Tibial artery (tissue), 4 donors: ENCODE results near the gene RIN3.

Source experiments
- DNase-seq, 2 donors: peaks; one replicate each; pipeline ENCODE4 v3.0.0-alpha.2; 2019
- H3K27ac ChIP-seq, 2 donors: fragments of 200-600 bp; sonication (generic) in 1 of 2; 1 replicate in 1 of 2; 2 replicates in 1 of 2; pipeline ENCODE4 v1.5.1; 2018 to 2019; ENCODE audit warnings: mild to moderate bottlenecking in 1 of 2
- H3K27me3 ChIP-seq, 2 donors: fragments of 200-600 bp; sonication (generic) in 1 of 2; one replicate each; pipeline versions ENCODE4 v1.5.1 to v1.6.0; 2016 to 2019
- H3K36me3 ChIP-seq, 3 donors: fragments of 200-600 bp; sonication (generic) in 2 of 3; one replicate each; pipeline ENCODE4 v1.5.1; 2016 to 2019; ENCODE audit warnings: mild to moderate bottlenecking in 2 of 3
- H3K4me1 ChIP-seq, 4 donors: fragments of 200-600 bp; sonication (generic) in 2 of 4; 1 replicate in 3 of 4; 2 replicates in 1 of 4; pipeline ENCODE4 v1.5.1; 2016 to 2019
- H3K4me3 ChIP-seq, 2 donors: fragments of 200-600 bp; sonication (generic) in 1 of 2; 1 replicate in 1 of 2; 2 replicates in 1 of 2; pipeline ENCODE4 v1.5.1; 2018 to 2019; ENCODE audit warnings: mild to moderate bottlenecking in 2 of 2
- H3K9me3 ChIP-seq, 3 donors: fragments of 200-600 bp; sonication (generic) in 1 of 3; one replicate each; pipeline ENCODE4 v1.5.1; 2016 to 2019
- intact Hi-C: fragments of 100-400 bp; cut with DNase I; formaldehyde crosslinking; loops from one replicate; pipeline ENCODE4 v1.15.0; 2023; ENCODE audit warnings: low total_unique reads
- TF ChIP-seq, protein P1 (sequence below), 2 experiments: fragments of 200-600 bp in 1 of 2; fragments of 450-650 bp in 1 of 2; IDR thresholded peaks; one replicate each; pipeline ENCODE4 v1.5.1; 2017 to 2019; ENCODE audit warnings: antibody characterized with exemption in 2 of 2, mild to moderate bottlenecking in 1 of 2, moderate library complexity in 1 of 2

The RIN3 gene

DNA sequence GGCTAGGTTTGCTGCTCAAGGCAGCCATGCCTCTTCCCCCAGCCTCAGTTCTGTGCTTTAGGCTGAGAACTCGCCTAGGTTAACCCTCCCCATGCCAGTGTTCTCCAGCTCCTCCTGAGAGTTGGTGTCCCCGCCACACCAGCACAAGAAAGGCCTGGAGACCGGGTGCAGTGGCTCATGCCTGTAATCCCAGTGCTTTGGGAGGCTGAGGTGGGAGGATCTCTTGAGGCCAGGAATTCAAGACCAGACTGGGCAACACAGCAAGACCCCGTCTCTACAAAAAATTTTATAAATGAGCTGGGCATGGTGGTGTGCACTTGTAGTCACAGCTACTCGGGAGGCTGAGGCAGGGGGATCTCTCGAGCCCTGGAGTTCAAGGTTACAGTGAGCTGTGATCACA is 10.2 kb downstream of the RIN3 start:
- intact Hi-C loops = no loop called here
- TF ChIP-seq, protein P1, sequence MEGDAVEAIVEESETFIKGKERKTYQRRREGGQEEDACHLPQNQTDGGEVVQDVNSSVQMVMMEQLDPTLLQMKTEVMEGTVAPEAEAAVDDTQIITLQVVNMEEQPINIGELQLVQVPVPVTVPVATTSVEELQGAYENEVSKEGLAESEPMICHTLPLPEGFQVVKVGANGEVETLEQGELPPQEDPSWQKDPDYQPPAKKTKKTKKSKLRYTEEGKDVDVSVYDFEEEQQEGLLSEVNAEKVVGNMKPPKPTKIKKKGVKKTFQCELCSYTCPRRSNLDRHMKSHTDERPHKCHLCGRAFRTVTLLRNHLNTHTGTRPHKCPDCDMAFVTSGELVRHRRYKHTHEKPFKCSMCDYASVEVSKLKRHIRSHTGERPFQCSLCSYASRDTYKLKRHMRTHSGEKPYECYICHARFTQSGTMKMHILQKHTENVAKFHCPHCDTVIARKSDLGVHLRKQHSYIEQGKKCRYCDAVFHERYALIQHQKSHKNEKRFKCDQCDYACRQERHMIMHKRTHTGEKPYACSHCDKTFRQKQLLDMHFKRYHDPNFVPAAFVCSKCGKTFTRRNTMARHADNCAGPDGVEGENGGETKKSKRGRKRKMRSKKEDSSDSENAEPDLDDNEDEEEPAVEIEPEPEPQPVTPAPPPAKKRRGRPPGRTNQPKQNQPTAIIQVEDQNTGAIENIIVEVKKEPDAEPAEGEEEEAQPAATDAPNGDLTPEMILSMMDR (IDR thresholded peaks at IDR 0.05) = no peak
- H3K27ac ChIP-seq = no peak overlapping the region
- H3K4me1 ChIP-seq = peaks cover 0 to 14% (median 4%) of the 10 kb centered on the region in 4 donors
- H3K36me3 ChIP-seq = no peaks in the 10 kb centered on the region
- H3K27me3 ChIP-seq = no peaks in the 10 kb centered on the region
- no peak for DNase-seq
- no peaks in the 10 kb centered on the region for H3K9me3 ChIP-seq
- no peak overlapping the region for H3K4me3 ChIP-seq

DNA sequence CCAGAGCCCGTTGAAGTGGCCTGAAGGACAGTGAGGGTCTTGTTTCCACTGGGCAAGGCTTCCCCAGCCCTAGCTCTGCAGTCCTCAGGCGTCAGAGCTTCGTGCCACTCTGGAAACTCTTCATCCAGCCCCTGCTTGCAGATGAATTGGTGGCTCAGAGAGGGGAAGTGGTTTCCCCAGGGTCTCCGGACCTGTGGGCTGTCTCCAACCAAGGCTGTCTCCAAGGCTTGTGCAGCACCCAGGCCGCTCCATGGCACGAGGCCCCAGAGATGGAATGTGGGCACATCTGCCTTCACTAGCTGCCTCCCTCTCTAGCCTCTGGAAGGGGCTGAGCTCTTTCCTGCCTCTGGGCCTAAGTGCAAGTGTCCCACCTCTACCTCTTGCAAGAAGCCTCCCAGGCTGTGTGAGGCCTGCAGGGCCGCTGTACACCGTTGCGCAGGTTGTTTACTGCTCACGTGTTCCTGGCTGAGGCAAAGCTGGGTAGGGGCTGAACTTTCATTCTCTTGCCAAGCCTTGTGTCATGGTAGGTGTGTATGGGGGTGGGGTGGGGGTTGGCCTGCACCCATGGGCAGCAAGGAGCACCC is 11.1 kb downstream of the RIN3 start:
- Histone ChIP-seq H3K27ac (no peak overlapping the region), H3K4me1 (peaks cover 0 to 14% (median 4%) of the 10 kb centered on the region in 4 donors), H3K9me3 (no peaks in the 10 kb centered on the region), H3K27me3 (no peaks in the 10 kb centered on the region), H3K36me3 (no peaks in the 10 kb centered on the region), H3K4me3 (no peak overlapping the region)
- TF ChIP-seq, protein P1 (IDR thresholded peaks at IDR 0.05) = no peak
- intact Hi-C loops = no loop called here
- no peak for DNase-seq

DNA sequence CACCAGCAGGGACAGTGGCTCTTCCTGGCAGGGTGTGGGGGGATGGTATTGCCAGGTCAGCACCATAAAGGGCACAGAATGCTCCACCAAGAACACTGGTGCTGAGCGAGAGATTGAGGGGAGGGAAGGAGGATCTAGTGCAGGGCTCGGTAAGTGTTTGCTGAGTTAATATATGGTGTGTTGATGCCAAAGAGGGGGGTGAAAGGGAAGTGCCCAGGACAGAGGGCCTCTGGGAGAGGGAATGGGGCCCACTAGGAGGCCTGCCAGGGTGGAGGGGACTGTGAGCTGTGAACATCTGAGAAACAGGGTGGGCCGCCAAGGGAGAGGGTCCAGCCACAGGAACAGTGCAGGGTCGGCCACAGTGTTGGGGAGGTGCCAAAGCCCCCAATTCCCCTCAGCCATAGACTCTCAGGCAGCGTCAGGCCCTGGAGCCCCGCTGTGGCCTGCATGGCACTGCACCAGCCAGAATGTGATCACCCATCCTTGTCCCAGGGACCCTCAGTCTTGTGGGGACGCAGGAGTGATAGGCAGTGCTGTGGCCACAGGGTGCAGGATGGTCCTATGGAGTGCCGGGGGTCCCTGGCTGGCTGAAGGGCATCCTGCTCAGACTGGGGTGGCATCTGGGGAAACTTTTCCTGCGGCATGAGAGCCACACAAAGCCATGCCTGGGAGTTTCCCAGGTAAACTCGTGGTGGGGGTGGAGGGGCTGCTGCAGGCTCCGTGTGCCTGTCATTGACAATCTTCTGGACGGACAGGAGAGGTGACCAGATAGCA is 11.9 kb downstream of the RIN3 start:
- H3K9me3 ChIP-seq = no peaks in the 10 kb centered on the region
- H3K4me1 ChIP-seq = peaks cover 0 to 14% (median 4%) of the 10 kb centered on the region in 4 donors
- no peak overlapping the region for H3K4me3 ChIP-seq
- TF ChIP-seq, protein P1 (IDR thresholded peaks at IDR 0.05) = no peak
- no peak overlapping the region for H3K27ac ChIP-seq
- DNase-seq = no peak
- intact Hi-C loops = no loop called here
- H3K27me3 ChIP-seq = no peaks in the 10 kb centered on the region
- no peaks in the 10 kb centered on the region for H3K36me3 ChIP-seq

DNA sequence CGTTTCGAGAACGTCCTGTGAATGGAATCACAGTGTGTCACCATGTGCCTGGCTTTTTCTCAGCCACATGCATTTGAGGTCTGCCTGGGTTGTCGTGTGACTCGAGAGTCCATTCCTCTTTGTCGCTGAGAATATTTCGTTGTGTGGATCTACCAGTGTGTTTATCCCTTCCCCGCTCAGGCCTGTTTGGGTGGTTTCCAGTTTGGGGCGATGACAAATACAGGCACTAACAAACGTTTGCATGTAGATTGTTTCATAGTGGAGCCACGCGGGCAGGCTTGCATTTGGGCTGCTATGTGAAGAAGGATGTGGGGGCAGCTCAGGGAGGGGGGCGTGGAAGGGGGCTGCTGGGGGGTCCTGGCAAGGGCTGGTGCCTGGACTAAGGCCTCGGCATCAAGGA is 14.1 kb downstream of the RIN3 start:
- intact Hi-C loops = no loop called here
- H3K9me3 ChIP-seq = no peaks in the 10 kb centered on the region
- H3K27me3 ChIP-seq = no peaks in the 10 kb centered on the region
- TF ChIP-seq, protein P1 (IDR thresholded peaks at IDR 0.05) = no peak
- DNase-seq = no peak
- H3K27ac ChIP-seq = no peak overlapping the region
- H3K4me1 ChIP-seq = peaks cover 0 to 20% (median 8%) of the 10 kb centered on the region in 4 donors
- H3K36me3 ChIP-seq = no peaks in the 10 kb centered on the region
- no peak overlapping the region for H3K4me3 ChIP-seq

DNA sequence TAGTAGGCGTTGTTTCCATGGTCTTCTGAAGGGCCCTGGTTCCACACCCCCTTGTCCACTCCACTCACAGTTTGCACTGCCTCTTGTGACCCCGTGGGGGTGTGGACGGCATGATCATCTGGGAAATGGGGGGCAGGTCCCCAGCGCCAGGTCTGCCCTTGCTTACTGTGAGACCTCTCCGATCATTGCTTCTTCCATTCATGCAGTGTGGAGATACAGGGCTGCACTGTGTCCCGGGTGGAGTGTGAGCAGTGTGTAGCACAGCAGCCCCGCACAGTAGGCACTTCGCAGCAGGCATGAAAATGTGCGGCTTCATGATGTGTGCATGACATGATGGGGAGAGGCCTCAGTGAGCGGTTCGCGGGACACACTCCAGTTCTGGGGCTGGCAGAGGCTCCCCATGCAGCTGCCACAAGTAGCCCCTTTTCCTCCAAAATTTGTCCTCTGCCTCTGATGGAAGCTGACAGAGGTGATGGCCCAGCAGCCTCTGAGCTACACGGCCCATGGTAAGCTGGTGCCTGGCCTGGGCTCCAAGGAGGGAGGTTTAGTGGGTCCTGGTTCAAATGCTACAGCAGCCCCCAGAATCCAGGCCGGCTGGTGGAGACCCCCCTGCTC is 15.0 kb downstream of the RIN3 start:
- Histone ChIP-seq H3K4me1 (peaks cover 0 to 24% (median 8%) of the 10 kb centered on the region in 4 donors), H3K9me3 (no peaks in the 10 kb centered on the region), H3K4me3 (no peak overlapping the region), H3K27ac (no peak overlapping the region), H3K36me3 (no peaks in the 10 kb centered on the region), H3K27me3 (no peaks in the 10 kb centered on the region)
- no peak for DNase-seq
- TF ChIP-seq, protein P1 (IDR thresholded peaks at IDR 0.05) = no peak
- intact Hi-C loops = no loop called here
